HG02943 (cell line): ENCODE data around the gene SMIM28.

ENCODE experiments used
- ATAC-seq: cut with Tn5 transposase; IDR thresholded peaks from one replicate; pipeline ENCODE4 v1.9.1; 2021; ENCODE audit warnings: mild to moderate bottlenecking, low read depth, moderate library complexity; ENCODE audit not compliant: unreplicated experiment

SMIM28 gene

DNA sequence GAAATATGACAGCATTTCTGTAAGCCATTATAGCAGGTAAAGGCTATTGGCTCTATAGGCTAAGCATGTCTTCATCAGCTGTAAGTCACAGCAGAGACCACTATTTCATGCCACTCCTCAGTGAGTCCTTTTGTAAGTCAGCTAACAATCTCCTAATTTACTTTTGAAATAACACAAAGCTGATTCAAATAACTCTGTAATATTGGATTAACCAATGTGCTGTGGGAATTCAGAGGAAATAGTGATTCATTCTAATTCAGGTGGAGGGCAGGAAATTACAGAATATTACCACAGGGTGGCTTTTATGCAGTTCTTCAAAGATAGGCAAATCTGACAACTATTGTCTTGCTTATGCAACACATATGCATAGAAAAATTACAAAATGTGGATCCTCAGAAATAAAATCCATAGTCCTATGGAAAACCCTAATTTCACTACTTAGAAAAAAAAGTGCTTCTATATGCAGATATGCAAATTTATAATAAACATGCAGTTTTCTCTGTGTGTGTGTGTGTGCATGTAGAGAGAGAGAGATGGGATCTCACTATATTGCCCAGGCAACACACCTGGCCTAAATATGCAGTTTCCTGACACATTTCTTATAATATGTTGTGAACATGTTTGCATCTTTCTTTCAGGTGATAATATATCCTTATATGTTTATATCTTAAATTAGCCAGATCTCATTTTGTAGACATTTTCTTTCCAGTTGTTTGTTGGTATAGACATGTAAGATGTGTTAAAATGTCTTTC is 4.8 kb upstream of the SMIM28 start:
- ATAC-seq: no peak

DNA sequence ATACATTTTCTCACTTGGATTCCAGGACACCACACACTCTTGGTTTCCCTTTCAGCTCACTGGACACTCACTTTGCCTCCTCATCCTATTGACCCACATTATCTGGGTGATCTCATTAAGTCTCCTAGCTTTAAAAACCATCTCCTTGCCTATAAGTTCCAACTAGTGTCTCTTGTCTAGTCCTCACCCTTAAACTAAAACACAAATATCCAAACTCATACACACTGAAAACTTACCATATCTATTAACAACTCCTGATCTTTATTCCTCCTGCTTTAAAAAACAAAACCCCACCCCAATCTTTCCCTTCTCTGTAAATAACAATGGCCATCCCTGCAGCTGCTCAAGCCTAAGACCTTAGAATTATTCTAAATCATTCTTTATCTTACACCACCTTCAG is 3.5 kb upstream of the SMIM28 start:
- ATAC-seq: no peak

DNA sequence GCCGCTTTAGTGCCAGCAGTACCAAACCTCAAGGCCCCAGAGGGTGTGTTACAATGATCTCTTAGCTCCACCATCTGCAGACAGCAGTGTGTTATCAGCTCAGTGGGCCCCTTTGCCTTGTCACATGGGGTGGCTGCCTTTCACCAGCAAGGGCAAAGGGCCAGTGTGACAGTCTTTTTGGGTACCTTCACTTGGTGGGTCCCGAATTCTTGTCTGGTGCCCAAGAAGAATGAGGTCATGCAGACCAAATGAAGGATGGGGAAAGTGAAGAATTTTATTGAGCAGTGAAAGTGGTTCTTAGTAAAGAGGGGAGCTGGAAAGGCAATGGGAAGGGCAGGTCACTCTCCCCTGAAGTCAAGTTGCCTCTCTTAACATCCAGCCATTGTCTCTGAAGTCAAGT is 2.9 kb upstream of the SMIM28 start:
- no peak for ATAC-seq

DNA sequence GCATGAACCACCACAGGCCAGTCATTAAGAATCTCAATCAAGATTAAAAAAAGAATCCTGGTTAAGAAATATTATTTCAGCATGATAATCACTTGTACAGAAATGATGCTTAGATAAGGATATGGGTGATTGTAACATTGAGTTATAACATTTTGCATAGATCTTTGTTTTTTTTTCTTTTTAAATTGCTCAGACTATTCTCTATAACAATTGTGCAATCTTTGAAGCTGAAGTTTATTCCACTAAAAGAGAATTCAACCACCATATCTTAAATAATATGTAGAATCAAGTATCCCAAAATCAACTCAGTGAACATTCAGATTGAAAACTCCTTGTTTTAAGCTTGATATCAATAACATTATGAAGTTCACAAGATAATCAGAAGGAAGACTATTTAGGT is 663 bp upstream of the SMIM28 start:
- no peak for ATAC-seq

DNA sequence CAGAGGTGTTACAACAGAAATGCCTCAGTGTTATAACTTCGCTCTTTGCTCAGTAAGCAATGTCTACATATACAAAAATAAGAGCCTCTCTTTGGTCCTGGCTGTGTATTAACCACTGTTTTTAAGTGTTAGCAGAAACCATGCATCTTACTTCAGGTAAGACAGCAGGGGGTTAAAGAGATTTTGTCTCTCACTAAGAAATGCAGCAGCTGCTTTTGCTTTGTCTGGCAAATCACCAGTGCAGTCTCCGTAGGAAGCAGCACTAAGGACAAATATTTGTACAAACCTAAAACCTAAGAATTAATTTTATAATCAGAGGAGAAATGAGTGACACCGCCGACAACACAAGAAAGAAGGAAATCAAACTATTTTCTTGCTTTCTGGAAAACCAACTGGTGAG is 758 bp downstream of the SMIM28 start:
- no peak for ATAC-seq

DNA sequence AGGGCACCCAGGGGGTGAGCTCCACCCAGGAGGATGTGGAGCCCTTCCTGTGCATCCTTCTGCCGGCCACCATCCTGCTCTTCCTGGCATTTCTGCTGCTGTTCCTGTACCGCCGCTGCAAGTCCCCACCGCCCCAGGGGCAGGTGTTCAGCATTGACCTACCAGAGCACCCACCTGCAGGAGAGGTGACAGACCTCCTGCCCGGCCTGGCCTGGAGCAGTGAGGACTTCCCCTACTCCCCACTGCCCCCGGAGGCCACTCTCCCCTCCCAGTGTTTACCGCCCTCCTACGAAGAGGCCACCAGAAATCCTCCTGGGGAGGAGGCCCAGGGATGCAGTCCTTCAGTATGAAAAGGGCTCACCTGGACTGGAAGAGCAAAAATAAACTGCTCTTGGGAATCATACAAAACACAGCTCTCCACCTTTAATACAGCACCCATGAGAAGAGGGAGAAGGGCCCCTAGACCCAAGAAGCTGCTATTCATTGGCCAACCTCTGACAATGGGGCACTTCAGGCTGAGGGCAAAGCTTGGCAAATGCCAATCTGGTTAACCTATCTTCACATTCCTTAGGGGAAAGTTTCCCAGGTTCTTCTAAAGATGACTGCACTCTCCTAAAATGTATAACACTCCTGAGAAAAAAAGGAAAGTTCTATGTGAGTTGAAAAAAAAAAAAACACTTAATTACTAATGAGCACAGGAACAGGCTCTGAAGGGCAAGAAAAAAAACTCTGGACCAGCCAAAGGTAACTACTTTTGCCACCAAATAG is 5.0 kb downstream of the SMIM28 start:
- ATAC-seq: no peak

DNA sequence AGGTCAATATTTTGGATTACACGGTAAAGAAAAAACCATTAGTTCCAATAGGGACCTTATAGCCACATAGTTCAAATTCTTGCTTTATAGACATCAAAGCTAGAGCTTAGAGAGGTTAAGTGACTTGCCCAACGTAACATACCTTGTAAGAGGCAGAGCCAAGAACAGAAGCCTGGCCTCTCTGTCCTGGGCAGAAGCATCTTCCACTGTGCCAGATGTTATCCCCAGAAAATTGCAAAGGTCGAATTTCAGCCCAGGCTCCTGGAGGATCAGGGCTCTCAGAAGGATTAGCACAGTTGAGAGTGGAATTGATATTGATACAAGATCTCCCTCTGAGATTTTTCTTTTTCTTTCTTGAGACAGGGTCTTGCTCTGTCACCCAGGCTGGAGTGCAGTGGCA is 6.1 kb downstream of the SMIM28 start:
- ATAC-seq: no peak

DNA sequence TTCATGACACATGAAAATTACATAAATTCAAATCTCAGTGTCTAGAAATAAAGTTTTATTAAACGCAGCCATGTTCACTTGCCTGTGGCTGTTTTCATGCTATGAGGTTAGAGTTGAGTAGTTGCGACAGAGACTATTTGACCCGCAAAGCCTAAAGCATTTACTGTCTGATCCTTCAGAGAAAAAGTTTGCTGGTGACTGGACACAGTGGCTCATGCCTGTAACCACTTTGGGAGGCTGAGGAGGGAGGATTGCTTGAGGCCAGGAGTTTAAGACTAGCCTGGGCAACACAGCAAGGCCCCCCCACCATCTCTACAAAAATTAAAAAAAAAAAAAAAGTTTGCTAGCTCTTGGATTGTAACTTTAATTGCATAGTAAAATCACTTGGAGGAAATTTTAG is 9.2 kb downstream of the SMIM28 start:
- no peak for ATAC-seq

DNA sequence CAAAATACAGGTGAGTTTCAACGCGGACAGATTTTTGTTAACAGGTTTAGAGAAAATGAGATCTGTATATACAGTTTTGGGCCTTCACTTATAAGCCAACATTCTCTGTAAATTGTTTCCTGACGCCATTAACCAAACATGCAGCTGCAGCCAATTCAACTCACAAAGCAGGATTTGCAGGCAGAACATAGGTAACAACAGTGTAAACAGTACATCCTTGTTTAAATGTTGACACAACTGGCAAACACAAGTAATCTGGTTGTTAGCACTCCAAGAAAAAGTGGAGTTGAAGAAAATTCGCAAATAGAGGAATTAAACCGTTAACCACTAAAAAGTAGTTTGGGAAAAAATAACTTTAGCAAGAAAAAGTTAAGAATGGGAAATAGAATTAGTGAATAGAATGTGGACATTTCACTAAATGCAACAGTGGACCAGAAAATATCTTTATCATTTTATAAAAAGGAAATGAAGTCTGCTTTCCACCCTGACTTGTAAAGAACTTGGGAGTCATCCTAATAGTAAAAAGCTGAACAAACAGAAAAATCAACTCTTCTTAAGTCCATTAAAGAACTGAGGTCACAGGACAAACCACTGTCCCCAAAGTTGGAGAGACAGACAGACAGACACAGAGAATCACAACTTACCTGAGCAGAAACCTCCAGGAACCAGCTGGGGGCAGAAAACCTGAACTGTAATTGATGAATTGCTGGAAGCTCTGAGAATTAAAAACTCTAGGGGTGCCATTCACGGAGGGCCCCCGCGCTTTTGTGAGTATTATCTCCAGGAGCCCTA is 10.1 kb downstream of the SMIM28 start:
- ATAC-seq: no peak

DNA sequence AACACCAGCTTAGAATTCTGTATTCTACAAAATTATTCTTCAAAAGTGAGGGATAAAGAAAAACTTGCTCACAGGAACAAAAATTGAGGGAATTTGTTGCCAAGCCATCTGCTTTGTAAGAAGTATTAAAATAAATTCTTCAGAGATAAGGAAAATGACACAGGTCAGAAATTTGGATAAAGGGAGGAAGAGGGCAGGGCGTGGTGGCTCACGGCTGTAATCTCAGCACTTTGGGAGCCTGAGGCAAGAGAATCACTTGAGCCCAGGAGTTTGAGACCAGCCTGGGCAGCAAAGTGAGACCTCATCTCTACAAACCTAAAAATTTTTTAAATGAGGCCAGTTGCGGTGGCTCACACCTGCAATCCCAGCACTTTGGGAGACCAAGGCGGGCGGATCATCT is 11.8 kb downstream of the SMIM28 start:
- no peak for ATAC-seq

DNA sequence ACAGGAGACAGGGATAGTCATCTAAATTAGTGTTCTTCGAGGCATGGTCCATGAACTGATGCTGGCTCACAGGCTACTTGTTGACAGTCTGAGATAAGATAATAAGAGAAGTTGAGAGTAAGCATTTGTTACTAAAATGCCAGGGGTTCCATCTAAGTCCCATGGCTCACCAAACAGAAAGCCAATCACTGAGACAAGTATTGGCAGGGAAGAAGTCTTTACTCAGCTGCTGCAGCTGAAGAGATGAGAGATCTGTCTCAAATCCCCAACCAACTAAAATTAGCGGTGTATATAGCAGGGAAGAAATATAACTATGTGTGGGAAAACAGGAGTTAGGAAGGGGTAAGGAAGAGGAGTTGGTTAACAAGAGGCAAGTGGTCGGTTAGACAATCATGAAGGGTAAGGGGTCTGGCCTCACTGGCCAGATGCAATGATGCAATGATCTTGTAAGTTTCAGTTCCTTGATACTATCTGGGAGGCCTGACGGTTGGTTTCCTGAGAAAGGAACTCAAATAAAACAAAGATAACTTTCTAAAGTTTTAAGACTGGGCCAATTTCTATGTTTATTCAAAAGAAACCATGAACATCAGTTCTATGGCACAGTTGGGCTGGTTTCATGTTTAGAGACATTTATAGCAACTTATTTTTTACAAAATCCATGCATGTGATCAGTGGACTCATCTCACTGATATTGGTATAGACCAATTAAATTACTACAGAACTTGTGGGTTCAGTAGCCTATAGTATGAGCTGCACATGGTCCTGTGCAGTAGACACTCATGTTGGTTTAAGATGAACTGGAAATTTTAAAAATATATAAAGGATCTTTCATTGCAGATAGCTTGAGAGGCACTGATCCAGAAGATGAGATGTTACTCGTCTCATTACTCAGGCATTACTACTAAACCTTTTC is 16.4 kb downstream of the SMIM28 start:
- no peak for ATAC-seq

DNA sequence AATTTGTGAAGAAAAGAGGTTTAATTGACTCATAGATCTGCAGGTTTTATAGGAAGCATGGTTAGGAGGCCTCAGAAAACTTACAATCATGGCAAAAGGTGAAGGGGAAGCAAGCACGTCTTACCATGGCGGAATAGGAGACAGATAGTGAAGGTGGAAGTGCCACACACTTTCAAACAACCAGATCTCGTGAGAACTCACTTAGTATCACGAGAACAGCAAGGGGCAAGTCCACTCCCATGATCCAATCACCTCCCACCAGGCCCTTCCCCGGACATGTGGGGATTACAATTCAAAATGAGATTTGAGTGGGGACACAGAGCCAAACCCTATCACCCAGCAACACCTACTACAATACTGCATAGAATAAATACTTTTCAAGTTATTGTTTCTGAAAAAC is 19.0 kb downstream of the SMIM28 start:
- ATAC-seq: no peak

DNA sequence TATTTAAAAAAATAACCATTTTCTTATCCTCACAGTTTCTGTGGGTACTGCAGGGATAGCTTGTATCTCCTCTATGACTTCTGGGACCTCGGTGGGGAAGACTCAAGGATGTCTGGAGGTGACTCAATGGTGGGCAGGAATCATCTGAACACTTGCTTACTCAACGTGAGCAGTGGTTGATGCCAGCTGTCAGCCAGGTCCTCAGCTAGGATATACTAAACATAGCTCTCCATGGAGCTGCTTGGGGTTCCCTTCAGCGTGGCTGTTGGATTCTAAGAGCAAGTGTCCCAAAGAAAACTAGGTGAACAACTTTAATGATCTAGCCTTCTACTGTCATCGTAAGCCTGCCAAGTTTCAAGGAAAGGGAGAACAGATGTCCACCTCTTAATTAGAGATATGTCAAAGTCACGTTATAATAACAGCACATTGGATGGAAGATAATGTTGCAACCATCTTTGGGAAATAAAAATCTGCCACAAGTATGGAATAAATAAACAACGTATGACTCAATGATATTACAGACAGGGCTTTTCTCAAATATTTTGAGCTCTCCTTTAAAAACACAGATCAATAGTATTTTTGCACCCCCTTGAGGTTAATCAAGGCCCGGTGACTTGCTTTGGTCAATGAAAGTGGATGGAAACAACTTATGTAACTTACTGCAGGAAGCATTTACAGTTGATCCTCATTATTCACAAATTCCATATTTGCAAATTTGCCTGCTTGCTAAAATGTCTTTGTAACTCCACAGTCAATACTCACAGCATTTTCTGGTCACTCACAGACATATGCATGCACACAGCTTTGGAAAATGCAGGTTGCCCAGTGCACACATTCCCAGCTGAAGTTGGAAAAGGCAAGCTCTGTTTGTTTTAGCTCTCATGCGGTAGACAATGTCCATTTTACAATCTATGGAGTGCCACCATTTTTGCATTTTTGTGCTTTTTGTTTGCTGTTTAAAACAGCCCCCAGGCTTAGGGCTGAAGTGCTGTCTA is 19.7 kb downstream of the SMIM28 start:
- no peak for ATAC-seq

DNA sequence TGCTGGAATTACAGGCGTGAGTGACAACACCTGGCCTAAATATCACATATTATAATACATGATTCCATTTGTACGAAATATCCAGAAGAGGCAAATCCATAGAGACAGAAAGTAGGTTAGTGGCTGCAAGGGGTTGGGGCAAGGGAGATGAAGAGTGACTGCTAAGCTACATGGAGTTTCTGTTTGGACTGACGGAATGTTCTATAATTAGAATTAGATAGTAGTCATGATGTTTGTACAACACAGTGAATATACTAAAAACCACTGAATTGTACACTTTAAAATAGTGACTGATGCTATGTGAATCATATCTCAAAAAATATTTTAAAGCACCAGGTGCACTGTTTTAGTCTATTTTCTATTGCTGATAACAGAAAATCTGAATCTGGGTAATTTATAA is 22.6 kb downstream of the SMIM28 start:
- no peak for ATAC-seq

DNA sequence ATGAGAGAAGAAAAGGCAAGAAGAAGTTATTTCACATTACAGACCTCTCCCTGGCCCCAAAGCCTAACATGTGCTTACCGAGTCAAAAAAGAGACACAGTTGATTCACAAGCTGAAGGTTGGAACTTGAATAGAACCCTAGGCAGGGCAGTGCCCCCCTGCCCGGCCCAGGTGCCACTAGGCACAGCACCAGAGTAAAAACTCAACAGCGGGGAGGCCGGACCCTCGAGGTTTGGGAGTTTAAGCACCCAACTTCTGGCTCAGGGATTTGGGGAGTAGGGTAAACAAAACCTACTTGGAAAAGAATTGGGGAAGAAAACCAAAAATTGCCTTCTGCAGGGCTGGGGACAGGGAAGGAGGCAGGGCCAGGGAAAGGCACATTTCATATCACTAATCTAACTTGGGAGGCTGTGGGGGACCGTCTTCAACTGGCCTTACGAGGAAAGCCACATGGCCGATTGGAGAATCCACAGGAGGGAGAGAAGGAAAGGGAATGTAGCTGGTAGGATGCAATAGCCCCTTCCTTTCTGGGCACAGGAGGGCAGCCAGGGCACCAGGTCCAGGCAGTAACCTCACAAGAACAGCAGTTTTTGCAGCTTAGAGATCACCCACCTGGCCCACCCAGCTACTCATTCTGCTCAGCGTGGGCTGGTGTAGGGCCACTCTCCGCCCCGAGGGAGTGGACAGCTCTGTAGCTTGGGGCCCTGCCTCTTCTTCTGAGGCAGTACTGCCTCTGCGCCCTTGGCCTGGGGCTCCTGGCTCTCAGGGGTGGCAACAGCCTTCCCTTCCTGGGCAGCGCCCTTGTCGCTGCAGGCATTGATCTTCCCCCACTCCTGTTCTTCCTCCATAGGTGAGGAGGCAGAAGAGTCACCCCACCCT is 24.5 kb downstream of the SMIM28 start:
- ATAC-seq: no peak

DNA sequence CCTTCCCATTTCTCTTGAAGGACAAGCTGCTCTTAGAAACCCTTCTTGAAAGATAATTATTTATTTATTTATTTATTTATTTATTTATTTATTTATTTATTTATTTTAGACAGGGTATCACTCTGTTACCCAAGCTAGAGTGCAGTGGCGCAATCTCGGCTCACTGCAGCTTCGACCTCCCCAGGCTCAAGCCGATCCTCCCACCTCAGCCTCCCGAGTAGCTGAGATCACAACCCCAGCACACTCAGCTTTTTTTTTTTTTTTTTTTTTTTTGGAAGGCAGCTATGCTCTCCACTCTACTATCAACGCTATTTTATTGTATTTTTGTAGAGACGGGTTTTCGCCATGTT is 25.1 kb downstream of the SMIM28 start:
- ATAC-seq: no peak

DNA sequence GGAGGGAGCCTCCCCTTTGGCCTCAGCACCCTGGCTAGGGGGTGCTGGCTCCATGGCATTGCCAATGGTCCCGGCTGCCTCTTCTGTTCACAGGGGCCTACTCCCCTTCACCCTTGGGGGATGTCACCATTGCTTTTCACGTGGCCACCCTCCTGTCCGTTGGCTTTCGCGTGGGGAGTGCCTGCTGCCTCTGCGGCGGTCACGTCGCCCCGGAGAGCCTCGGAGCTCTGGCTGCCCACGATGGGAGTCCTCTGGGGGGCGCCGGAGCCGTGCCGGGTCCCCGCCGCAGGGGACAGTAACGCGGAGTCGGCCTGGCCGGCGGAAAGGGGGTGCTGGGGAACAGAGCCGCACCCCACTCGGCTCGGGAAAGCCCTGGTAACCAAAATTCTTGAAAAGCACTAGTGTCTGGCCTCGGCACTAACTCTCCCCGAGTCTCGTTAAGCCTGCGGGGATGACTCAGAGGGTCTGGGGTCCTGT is 25.7 kb downstream of the SMIM28 start:
- peak; percentile 25 for ATAC-seq
